ENCODE data around the gene ARR3. TPM values are rescaled to one million over a fixed set of nuclear protein-coding genes. Genes with fewer than 3 reads are reported as not detected.

Gene ARR3
- total RNA-seq, 2 experiments from 2014 or later = not detected

Other genes with a start within 250 kb of the ARR3 start
- not detected for gene AWAT2, start 218.4 kb upstream of the ARR3 start, total RNA-seq
- not detected for gene OTUD6A, start 205.9 kb upstream of the ARR3 start, total RNA-seq
- gene IGBP1, start 134.9 kb upstream of the ARR3 start, total RNA-seq = 10 to 100 TPM; 44.4 to 46.3 TPM
- gene DGAT2L6, start 90.9 kb upstream of the ARR3 start, total RNA-seq = not detected
- gene AWAT1, start 33.7 kb upstream of the ARR3 start, total RNA-seq = not detected
- under 1 TPM; 0.11 to 0.23 TPM for gene P2RY4, start 8.1 kb upstream of the ARR3 start, total RNA-seq
- gene RAB41, start 13.8 kb downstream of the ARR3 start, total RNA-seq = not detected
- 10 to 100 TPM; 23.6 to 28.0 TPM for gene PDZD11, start 21.6 kb downstream of the ARR3 start, total RNA-seq
- gene KIF4A, start 21.8 kb downstream of the ARR3 start, total RNA-seq = 10 to 100 TPM; 21.2 to 25.4 TPM
- gene GDPD2, start 155.0 kb downstream of the ARR3 start, total RNA-seq = under 1 TPM in 1 of 2 experiments, not detected in 1; 0.11 TPM
- 10 to 100 TPM; 18.4 to 27.8 TPM for gene DLG3, start 176.5 kb downstream of the ARR3 start, total RNA-seq